ENCODE data around the gene SOST. TPM values are rescaled to one million over a fixed set of nuclear protein-coding genes. Genes with fewer than 3 reads are reported as not detected.
A peak's percentile ranks its signal among the peaks of the same experiment; 100 is the strongest.

The SOST gene
- total RNA-seq, 1 experiment from 2014 or later = not detected

DNA sequence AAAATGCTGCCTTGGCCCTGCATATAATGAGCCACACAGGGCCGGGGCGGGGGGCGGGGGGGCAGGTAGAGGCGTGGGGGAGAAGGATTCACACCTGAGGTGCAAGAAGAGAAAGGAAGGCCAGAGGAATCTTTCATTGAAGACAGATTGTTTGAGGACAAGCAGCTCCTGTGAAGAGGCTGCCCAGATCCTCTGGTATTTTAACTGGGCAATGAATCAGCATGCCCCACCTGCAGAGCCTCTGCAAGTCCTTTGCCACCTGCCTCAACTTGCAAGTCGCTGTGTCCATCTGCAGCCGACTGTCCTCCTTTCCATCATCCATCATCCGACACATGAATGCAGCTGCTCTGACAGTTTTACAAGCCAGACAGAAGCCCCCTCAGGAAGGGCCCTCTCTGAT lies 1.2 kb upstream of the SOST start:
- ChIA-PET CTCF (interaction anchor here (0.5 to 14.5 kb wide), 30 partner anchors 8 to 1558 kb away, joined by 3 to 467 read pairs (median 4); partner anchors contain the start of gene CD300LG), POLR2A (interaction anchor here (0.7 to 2.9 kb wide), 5 partner anchors 26 to 86 kb away, joined by 3 to 20 read pairs (median 5); partner anchors contain the start of gene CD300LG)
- Mint-ChIP-seq H3K36me3 (ENCODE audit: insufficient read depth, unreplicated experiment) (no peaks in the 10 kb centered on the region), H3K9me3 (ENCODE audit: unreplicated experiment) (no peaks in the 10 kb centered on the region), H3K4me3 (ENCODE audit: unreplicated experiment) (no peak overlapping the region), H3K27ac (ENCODE audit: low read depth, unreplicated experiment) (no peak overlapping the region), H3K27me3 (ENCODE audit: insufficient read depth, unreplicated experiment) (no peaks in the 10 kb centered on the region), H3K4me1 (ENCODE audit: insufficient read depth, unreplicated experiment) (peaks cover 12% of the 10 kb centered on the region)
- no TSS peak for BruUV-seq (replicated peaks)
- DNase-seq (ENCODE audit: unreplicated experiment) = peak; percentile 53
- TF ChIP-seq CTCF (IDR thresholded peaks at IDR 0.05; ENCODE audit: unreplicated experiment) = no peak
- intact Hi-C loops (cut with micrococcal nuclease) = loop anchor here (1.0 to 2.0 kb wide), 3 partner anchors 66 to 183 kb away; no protein-coding TSS in a partner anchor

DNA sequence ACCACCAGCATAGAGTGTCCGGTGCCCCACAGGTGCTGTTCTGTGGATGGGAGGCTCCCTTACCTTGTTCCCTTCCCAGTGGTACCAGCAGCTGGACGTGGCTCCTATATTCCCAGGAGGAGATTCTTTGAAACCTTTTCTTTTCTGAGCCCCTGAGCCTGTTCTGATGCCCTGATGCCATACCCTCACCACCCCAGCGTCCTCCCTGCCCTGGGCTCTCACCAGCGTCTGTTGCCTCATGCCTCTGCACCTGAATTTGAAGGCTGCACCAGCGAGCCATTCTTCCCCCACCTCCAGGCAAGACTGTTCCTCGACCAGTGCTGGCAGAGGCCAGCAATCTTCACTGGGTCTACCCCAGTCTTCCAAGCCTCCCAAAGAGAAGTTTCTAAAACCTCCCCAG lies 505 bp downstream of the SOST start:
- Mint-ChIP-seq H3K36me3 (ENCODE audit: insufficient read depth, unreplicated experiment) (no peaks in the 10 kb centered on the region), H3K4me3 (ENCODE audit: unreplicated experiment) (no peak overlapping the region), H3K27me3 (ENCODE audit: insufficient read depth, unreplicated experiment) (no peaks in the 10 kb centered on the region), H3K4me1 (ENCODE audit: insufficient read depth, unreplicated experiment) (peaks cover 12% of the 10 kb centered on the region), H3K9me3 (ENCODE audit: unreplicated experiment) (no peaks in the 10 kb centered on the region), H3K27ac (ENCODE audit: low read depth, unreplicated experiment) (no peak overlapping the region)
- DNase-seq (ENCODE audit: unreplicated experiment) = no peak
- ChIA-PET CTCF (interaction anchor here (1.0 to 14.5 kb wide), 4 partner anchors 8 to 84 kb away, joined by 3 to 467 read pairs (median 6); no protein-coding TSS in a partner anchor), POLR2A (interaction anchor here (2.9 kb wide), 1 partner anchor 64 kb away, joined by 20 read pairs; no protein-coding TSS in a partner anchor)
- no peak for TF ChIP-seq CTCF (IDR thresholded peaks at IDR 0.05; ENCODE audit: unreplicated experiment)
- BruUV-seq (replicated peaks) = no TSS peak
- intact Hi-C loops (cut with micrococcal nuclease) = no loop called here

GRCh38 chr17:43757171-43757660 lies 1.4 kb downstream of the SOST start:
- no TSS peak for BruUV-seq (replicated peaks)
- no peaks in the 10 kb centered on the region for H3K27me3 Mint-ChIP-seq (ENCODE audit: insufficient read depth, unreplicated experiment)
- ChIA-PET CTCF (interaction anchor here (0.6 to 14.5 kb wide), 5 partner anchors 14 to 254 kb away, joined by 3 to 467 read pairs (median 3); no protein-coding TSS in a partner anchor), POLR2A (no interaction called here)
- H3K36me3 Mint-ChIP-seq (ENCODE audit: insufficient read depth, unreplicated experiment) = no peaks in the 10 kb centered on the region
- no peak overlapping the region for H3K4me3 Mint-ChIP-seq (ENCODE audit: unreplicated experiment)
- no peak for TF ChIP-seq CTCF (IDR thresholded peaks at IDR 0.05; ENCODE audit: unreplicated experiment)
- no peak overlapping the region for H3K27ac Mint-ChIP-seq (ENCODE audit: low read depth, unreplicated experiment)
- DNase-seq (ENCODE audit: unreplicated experiment) = no peak
- peaks cover 12% of the 10 kb centered on the region for H3K4me1 Mint-ChIP-seq (ENCODE audit: insufficient read depth, unreplicated experiment)
- intact Hi-C loops (cut with micrococcal nuclease) = no loop called here
- no peaks in the 10 kb centered on the region for H3K9me3 Mint-ChIP-seq (ENCODE audit: unreplicated experiment)

DNA sequence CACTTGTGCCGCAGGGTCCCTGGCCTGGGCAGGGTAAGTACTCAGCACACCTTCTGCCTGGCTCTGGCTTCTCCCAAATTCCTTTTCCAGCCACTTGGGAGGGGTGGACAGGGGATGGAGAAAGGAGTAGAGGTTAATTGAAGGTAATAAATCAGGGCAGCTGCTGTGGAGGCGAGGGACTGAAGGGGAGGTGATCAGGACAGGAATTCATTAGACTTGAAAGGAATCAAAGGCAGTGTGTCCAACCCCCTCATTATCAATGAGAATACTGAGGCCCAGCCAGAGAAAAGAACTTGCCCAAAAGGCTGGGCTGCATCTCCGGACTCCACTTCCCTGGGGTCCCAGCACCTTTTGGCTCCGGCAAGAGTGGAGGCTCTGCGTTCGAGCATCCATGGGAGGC lies 2.4 kb downstream of the SOST start:
- no TSS peak for BruUV-seq (replicated peaks)
- no peaks in the 10 kb centered on the region for H3K27me3 Mint-ChIP-seq (ENCODE audit: insufficient read depth, unreplicated experiment)
- no peak for DNase-seq (ENCODE audit: unreplicated experiment)
- ChIA-PET CTCF (interaction anchor here (2.0 to 14.5 kb wide), 2 partner anchors 61 to 179 kb away, joined by 7 to 467 read pairs; no protein-coding TSS in a partner anchor), POLR2A (no interaction called here)
- H3K4me3 Mint-ChIP-seq (ENCODE audit: unreplicated experiment) = no peak overlapping the region
- H3K4me1 Mint-ChIP-seq (ENCODE audit: insufficient read depth, unreplicated experiment) = peaks cover 12% of the 10 kb centered on the region
- H3K36me3 Mint-ChIP-seq (ENCODE audit: insufficient read depth, unreplicated experiment) = no peaks in the 10 kb centered on the region
- H3K9me3 Mint-ChIP-seq (ENCODE audit: unreplicated experiment) = no peaks in the 10 kb centered on the region
- intact Hi-C loops (cut with micrococcal nuclease) = no loop called here
- H3K27ac Mint-ChIP-seq (ENCODE audit: low read depth, unreplicated experiment) = no peak overlapping the region
- TF ChIP-seq CTCF (IDR thresholded peaks at IDR 0.05; ENCODE audit: unreplicated experiment) = no peak

Data from MCF 10A (cell line).